Frontal cortex (tissue), 4 donors: ENCODE measurements around the gene TEX14. TPM values are rescaled to one million over a fixed set of nuclear protein-coding genes. Genes with fewer than 3 reads are reported as not detected.

Experiments
- DNase-seq, 2 donors: peaks; one replicate each; pipeline ENCODE4 v3.0.0; 2012; ENCODE audit warnings: low spot score in 2 of 2
- FAIRE-seq: peaks from 2 replicates; lab custom pipeline; 2012; peaks lifted over from hg19 to GRCh38; lab: Jason Lieb, UNC
- total RNA-seq: library from RNA; depleted of rRNA; stranded (reverse); fragments of >200 nt; gene quantifications from one replicate; pipeline ENCODE4 v1.2.3, GENCODE V29; 2014
- donor health status: control.
- donor health status: control.
- donor health status: control.

Gene TEX14
- total RNA-seq, 1 donor from 2014 or later, result under 0.01 TPM

DNA sequence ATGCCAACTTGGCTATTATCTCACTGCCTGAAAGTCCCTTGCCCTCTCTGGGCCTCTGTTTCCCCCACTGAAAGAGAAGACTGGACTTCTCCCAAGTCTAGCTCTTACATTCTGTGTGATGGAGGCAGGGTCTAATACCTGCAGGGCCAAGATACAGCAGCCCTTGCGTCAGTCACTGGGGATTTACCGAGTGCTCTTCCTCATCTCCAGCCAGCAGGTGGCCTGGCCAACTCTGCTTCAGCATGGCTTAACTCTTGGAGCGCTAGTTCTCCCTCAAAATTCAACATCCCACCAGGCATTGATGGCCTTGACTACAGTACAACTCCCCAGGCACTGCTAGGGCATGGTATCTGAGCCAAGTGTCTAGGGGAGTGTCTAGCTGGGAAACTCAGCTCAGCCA, 157.5 kb downstream of the TEX14 start:
- FAIRE-seq (no peak), DNase-seq (no peak)

DNA sequence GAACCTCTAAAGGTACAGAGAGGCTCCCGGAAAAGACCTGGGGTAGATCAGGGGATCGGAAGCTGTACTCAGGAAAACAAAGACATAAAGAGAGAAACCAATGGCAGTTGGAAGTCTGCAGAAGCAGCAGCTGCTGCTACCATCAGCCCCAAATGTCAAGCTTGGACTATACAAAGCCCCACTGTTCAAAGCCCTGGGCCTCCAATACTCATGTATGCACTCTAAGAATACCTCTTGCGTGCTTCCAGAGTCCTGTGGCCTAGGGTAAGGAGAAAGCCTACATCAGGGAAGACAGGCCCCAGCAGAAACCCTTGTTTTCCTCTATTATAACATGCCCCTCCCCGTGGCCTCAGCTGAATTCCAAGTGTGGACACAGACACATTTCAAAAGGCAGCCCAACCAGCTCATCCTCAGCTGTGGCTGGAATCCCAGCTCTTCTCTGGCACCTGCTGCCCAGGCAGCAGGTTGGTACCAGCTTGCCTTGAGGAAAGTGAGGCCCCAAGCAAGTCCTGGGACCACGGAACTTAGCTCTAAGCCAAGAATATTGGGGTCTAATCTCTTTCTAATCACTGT, 158.1 kb downstream of the TEX14 start:
- DNase-seq (peak in 1 of 2 donors; percentile 47), FAIRE-seq (no peak)

DNA sequence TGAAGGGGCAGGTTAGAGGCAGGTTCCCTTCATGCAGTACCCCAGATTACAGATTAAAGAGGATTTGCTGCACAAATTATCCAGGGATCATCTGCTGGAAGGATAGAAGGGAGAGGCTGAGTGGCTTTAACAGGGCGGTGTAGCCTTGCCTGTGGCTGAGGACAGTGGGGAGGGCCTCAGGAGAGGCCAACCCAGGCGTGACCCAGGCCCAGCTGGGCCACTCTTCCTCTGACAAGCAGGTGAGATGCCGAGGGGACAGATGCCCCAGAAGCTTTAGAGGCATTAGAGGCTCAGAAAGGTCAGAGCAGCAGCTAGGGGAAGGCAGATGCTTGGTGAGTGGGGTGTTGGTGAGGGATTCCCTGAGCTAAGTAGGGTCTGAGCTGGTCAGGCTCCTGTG, 159.3 kb downstream of the TEX14 start:
- FAIRE-seq, result no peak

DNA sequence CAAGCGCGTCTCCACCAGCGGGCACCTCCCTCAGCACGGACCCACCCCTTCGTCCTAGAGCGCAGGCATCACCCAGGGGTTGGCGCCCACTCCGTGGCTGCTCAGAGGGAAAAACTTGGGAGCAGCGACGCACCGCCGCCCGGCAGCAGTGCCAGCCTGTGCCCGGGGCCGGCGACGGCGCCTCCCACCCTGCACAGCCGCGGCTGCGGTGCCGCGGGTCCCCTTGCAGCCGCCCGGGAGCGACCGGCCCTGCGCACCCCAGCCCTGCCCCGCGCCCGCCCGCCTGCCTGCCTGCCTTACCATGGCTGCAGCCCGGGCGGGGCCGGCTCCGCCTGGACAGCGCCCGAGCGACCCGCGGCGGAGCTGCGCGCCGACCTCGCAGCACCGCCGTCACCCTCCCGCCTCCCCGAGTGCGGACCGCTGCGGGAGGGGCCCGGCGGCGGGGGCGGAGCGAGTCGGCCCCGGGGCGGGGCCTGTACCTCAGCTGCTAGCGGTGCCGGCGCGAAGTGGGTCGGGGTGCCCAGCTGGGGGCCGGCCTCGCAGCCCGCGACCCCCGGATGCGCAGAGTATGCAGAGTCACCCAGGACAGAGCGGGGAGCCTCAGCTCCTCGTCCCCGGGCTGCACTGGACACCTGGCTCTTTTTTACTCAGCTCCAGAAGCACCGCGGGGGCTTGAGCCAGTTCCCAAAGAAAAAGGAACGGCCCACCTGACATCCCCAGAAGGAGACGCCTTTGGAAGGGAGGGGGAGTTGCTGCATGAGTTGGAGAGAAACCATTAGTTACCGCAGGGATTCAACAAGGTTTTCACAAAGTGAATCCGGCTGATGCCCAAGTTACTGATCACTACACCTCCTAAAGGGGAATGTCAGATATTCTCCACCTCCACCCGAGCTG, 159.9 kb downstream of the TEX14 start:
- DNase-seq, result peak; percentile 86 to 87
- no peak for FAIRE-seq

More for the DNA sequence above, 159.3 kb downstream of the TEX14 start:
- DNase-seq, result no peak

DNA sequence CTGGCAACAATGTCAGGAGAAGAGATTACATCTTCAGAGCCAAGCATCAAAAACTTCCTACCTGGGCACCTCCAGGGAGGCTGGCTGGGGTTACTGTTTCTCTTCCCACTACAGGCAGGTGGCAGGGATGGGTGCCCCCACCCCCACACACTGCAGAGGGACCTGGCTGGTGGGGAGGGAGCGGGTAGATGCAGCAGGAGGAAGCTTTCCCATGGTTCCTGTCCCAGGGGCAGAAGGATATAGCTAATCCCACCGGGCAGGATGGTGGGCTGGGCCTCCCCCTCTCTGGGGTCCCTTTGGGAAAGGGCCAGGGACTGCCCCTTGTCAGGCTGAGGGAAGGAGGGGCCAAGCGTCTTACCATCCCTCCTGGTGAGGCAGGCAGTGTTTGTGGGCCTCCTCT, 160.7 kb downstream of the TEX14 start:
- FAIRE-seq, result no peak
- DNase-seq, result no peak

DNA sequence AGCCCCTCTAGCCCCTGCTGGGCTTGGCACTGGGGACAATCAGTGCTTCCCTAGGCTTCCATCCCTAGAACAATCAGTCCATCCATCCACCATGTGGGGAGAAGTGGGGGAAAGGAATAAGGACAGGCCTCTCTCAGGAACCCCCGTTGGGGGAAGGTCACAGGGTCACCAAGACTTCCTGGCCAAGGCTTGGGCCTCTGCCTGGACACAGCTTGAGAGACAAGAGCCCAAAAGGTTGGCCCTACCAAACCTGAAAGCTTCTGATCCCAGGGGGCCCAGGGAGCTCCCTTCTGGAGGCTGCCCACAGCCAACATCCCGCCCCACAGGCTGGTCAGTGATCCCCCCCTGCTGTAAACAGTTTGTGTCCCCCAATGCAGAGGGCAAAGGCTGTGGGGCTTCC, 161.2 kb downstream of the TEX14 start:
- FAIRE-seq (no peak), DNase-seq (no peak)

DNA sequence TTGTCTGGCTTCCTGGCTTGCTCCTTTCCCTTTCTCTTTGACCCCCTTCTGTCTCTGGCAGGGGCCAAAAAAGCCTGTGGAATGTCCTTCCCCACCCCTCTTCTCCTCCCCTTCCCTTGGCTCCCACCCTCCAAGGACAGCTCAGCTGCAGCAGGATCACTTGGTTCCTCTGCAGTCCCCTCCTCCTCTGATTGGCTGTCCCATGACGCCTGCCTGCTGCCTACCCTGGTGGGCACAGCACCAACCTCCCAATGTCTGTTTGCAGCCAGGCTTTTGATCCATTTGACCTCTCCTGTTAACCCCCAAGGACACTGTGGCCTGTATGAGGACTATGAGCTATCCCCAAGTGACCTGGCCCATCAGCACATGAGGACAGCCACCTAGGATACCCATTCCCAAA, 162.6 kb downstream of the TEX14 start:
- FAIRE-seq (no peak), DNase-seq (peak in 1 of 2 donors; percentile 62)

DNA sequence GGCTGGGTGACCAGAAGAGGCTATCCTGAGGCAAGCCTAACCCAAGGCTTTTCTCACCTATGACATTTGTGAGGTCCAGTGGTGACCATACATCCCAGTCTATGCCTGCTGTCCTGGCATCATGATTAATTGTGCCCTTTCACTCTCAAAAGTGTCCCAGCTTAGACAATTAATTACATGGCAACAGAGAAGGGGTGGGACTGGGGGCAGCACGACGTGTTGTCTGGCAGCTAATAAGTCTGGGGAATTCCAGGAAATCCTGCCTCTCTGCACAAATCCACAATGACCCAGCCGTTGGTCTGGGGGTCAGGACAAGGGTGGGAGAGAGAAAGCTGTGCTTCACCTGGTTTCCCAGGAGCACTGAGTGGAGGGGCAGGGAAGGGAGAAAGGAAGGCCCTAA, 163.4 kb downstream of the TEX14 start:
- DNase-seq (no peak), FAIRE-seq (no peak)

DNA sequence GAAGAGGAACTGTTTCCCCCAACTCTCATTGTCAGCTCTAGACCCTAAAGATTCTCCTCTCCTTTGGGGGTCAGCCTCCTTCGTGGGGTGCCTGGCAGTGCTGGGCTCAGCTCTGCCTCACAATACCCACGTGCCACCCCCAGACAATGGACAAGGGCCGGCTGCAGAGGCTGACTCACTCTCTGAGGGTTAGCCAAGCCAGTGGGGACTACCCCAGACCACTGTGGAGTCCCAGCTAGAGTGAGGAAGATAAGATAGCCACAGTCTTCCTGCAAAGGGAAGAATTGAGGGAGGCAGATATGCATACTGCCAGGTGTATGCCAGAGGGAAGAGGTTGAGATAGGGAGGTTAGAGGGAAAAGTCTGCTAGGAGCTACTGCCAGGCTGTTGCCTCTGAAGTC, 163.9 kb downstream of the TEX14 start:
- FAIRE-seq, result no peak
- DNase-seq, result peak in 1 of 2 donors; percentile 56

DNA sequence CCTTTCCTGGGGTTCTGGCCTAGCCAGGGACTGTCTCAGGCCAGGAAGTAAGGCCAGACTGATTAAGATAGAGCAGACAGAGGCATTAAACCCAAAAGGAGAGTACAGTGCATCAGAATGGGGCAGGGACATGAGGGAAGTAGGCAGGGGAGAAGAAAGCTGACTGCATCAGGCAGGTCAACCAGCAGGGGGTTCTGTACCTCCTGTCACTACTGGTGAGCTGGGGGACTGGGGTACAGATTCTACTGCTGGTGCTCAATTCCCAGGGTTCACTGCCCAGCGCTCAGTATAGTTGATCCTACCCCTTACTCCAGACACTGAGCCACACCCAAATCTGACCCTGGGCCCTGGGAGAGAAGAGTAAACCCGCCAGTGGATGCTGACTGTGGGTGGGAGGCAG, 164.5 kb downstream of the TEX14 start:
- no peak for FAIRE-seq
- no peak for DNase-seq

DNA sequence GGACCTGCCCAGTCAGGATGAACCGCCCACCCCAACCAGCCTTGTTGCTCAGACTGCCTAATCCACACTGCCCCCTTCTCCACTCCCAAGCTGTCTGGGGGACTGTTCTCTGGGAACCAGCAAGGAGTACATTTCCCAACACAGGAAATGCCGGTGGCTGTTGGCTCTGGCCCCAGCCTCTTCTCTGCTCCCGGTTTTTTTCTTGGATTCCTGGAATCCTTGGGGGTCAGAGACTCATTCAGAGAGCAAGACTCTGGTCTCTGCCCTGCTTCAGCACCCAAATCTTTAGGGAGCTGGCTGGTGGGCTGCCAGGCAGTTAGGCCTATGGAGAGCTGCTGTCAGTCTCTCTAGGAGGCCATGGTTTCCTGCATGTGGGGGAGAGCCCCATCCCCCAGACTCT, 166.6 kb downstream of the TEX14 start:
- no peak for FAIRE-seq

DNA sequence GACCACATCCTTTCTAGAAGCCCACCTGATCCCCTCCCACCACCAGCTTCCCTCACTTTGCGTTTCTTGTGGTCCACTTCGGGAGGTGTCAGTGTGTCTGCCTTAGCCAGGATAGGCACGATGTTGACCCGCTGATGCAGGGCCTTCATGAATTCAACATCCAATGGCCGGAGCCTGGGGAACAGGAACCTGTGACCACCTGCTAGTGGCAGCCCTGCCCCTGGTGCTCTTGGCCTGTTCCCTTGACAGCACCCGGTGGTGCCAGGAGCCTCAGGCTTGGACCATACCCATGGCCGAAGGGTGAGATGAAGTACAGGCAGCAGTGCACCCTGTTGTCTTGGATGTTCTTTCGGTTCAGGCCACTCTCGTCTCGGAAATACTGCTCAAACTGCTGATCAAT, 170.2 kb downstream of the TEX14 start:
- DNase-seq, result no peak
- no peak for FAIRE-seq

More for the DNA sequence above, 166.6 kb downstream of the TEX14 start:
- DNase-seq, result no peak

DNA sequence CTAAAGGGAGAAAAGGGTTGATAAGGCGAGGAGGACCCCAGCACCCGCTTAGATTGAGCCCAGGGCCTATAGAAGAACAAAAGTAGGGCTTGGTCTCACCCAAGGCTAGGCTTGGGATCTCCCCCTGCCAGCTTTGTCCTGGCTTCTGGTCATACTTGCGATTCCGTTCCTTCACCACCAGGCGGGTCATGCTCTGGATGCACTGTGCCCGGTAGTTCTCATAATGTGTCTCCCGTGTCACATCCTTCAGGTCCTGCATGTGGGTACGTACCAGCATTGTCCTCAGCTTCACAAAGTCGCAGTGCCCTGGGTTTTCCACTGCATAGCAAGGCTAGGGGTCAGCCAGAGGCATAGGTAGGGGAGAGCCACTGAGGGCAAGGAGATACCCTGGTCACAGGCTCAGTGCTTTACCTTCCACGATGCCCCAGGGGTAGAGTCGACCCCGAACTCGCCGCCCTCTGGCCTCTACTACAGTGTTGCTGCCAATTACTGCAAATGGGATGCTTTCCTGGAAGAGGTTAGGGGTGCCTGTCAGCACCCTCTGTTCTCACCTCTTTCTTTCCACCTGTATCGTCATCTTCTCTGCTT, 170.9 kb downstream of the TEX14 start:
- FAIRE-seq (no peak), DNase-seq (no peak)

DNA sequence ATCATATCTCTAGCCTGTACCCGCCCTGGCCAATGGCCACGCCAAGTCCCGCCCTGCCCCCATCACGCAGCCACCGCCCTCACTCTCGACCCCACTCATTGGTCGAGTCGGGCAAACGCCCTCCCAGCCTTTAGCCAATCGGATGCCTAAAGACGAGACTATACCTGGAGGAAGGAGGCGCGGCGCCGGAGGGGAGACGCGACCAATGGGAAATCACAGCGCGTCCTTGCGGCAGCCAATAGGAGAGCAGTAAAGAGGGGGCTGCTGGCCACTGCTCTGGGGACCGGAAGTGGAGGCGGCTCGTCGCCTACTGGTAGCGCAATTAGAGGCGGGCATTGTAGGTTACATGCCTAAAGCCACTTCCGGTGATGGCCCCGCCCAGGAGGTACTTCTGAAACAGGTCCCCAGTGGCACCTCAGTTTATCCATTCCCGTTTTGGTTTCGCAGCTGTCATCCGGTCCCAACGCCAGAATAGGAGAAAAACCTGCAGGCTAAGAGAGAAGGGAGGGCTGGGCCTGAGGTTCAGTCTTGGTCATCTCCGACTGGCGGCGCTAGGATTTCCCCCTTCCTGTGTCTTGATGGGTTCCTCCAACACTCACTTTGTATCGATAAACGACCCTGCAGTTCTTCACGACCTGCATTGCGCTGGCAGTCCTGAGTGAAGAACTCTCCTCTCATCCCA, 173.8 kb downstream of the TEX14 start:
- FAIRE-seq, result peak; percentile 96
- peak; percentile 94 to 95 for DNase-seq

DNA sequence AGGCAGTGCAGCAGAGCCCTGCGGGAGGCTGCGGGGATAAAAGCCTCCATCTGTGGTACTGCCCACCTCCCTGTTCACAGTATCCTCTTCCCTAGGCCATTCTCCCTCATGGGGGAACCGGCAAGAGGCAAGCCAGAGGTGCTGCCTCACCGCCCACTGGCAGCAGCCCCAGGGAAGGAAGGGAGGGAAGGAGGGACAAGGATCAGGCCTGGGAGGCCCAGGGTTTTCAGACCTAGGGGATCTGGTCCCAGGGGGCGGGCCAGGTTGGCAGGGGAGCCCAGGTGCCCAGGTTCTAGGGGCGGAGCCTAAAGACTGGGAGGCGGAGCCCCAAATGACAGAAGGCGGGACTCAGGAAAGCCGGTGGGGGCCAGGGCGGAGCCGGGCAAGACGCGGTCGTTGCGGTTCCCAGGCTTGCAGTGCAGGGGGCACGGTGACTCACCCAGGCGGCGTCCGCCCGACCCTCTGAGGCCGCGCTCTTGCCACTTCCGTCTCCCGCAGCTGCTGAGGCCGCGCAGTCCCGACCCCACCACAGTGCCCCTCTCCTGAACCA, 174.4 kb downstream of the TEX14 start:
- DNase-seq, result no peak
- FAIRE-seq, result no peak

DNA sequence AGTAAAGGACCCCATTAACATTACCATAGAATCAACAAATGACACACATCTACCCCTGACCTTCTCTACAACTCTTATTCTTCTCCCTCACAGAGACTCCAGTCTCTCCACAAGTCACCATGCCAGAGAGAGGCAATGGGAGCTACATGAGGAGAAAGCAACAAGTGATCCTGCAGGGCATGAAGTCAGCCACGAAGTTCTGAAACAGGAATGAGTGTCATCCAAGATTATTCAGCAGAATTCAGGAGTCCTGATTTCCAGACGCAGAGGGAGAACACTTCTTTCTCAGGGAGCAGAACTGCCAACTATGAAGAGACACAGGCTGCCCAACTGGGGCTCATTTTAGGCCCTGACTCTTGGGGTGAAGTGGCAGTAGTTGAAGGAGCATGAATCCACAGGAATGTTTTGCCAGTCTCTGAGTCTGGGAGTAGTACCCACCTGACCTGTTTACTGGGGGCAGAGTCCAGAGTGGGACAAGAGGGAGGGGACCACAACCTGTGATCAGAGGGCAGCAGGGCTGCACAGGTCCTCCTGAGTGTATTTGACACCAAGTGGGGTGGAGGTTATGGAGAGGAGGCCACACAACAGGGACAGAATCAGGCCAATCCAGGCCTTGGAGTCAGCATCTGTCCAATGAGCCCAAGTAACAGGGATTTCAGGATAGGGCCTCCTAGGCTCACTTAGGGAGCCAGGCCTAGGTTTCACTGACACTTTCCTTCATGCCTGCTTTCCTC, 175.0 kb downstream of the TEX14 start:
- no peak for DNase-seq
- FAIRE-seq, result no peak

DNA sequence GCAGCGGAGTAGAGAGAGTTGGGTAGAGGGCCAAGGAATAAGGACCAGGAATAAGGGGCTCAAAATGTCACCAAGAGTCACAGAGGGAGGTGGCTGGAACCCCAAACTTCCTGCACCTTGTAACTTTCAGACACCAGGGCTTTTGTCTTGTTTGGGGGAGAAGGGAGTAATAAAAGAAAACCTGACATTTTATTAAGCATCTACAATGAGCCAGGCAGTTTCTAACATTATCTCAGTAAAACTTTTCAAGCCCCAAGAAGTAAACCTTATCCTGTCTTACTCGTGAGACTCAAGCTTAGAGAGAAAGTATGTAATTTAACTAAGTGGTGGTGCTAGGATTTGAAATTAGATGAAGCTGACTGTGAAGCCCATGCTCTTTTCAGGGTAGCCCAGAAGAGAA, 176.6 kb downstream of the TEX14 start:
- FAIRE-seq (no peak), DNase-seq (no peak)

DNA sequence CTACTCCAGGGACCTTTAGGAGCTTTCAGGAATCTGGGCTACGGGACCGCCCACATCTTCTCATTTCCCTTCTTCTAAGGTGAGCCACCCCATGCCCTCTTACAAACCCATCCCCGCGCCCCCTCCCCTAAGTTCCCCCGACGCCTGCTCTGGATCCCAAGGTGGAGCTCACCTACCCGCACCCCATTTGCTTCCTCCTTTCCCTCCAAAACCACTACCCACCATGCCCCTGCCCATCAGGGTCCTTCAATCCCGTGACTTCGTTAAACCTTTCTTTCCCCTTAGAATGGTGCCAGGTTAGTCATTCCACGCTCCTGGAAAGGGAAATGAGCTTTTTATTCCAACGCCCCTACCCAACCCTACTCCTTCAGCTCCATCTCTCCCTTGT, 177.1 kb downstream of the TEX14 start:
- FAIRE-seq (no peak), DNase-seq (no peak)

DNA sequence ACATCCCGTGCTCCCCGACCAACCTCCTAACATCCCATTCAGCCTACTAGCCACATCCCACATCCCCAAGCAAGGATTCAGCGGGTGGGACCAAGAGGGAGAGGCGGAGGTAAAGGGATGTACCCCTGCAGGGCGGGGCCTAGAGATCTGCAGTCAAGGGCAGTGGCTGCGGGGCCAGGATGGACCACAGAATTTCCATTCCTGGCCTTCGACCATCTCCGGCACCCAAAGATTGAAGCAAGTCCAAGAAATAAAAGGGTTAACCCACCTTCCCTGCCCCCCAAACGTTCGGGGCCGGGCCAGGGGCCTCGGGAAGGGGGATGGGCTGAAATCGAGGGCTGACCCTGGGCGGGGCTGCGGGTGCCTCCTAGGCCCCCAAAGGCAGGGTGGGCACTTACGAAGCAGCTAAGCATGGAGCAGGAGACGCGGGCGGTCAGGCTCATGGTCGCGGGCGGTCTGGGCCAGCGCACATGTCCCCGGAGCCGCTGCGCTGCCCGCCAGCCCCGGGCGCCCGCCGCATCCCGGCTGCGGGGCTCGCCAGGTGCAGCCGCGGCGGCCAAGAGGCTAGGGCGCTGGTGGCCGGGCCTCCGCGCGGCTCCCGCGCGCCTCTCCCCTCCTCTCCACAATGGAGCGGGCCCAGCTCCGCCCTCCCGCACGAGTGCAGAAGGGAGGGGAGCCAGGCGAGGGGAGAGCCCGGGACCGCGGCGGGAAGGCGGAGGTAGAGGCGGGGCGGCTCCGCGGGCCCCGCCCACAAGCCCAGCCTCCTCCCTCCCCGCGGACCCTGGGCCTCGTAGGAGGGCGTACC, 177.7 kb downstream of the TEX14 start, which contains the start of gene MTMR4:
MTMR4 (minus strand) TSS at position 674 of the 805 bp plus-strand sequence; CDS start at position 443, 231 bp downstream.
- FAIRE-seq, result no peak

More for the DNA sequence above, 177.7 kb downstream of the TEX14 start, which contains the start of gene MTMR4:
- peak; percentile 89 to 93 for DNase-seq
